Ramos (cell line): Measurements from ENCODE around the gene NBPF20.
"Not testable (repeated sequence)": the region's sequence is repeated elsewhere in the genome, so short reads cannot be mapped to it uniquely, and the experiment has no call there.

Experiments used
- in situ Hi-C: fragments of 300-500 bp; cut with MboI; formaldehyde crosslinking; loops from one replicate; pipeline ENCODE4 v1.14.3; 2022; ENCODE audit warnings: low sequenced_read_pairs; ENCODE audit not compliant: unreplicated experiment

The NBPF20 gene

DNA sequence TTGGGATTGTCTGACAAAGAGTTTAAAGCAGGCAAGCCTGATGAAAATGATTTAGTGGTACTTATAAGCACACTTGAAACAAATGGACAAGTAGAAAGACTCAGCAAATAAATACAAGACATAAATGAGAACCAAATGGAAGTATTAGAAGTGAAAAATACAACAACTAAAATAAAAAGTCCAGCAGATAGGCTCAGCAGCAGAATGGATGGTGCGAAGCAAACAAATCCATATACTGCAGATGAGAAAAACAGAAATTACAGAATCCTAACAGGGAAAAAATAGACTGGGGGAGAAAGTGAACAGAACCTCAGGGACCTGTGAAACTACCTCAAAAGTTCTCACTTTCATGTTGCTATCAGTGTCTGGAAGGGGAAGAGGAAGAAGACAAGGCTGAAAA is 3.9 kb upstream of the NBPF20 start:
- in situ Hi-C loops = not testable (repeated sequence)

DNA sequence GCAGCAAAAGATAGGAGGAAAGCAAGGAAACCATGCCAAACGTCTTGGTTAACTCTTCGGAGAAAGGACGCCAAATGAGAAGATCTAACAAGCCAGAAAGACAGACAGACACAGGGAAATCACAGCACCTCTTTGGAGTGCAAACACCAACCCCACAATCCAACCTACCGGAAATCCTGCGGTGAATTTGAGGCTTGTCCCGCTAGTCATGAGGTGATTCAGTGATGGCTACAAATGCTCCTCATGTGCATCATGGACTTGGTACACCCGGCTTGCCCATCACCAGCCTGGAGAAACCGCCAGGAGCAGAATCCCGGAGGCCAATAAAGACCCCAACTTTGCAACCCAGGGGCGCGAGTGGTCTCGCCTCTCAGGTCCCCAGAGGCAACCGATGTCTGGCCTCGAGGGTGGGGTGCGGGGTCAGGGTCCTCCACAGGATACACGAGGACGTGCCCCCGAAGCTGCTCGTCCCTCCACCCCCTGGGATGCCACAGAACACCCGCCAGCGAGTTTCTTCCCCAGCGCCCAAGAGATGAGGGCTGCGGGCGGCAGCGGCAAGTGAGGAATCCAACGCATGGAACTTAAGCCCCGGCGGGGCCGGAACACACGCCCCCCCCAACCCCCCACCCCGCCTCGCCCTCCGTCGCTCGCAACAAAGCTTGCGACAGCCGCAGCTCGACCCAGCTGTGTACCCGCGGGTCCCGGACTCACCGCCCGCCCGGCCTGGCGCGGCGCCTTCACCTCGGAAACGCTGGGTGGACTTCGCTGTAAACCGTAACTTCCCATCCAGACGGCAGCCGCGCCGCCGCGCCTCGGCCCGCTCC is 579 bp downstream of the NBPF20 start:
- in situ Hi-C loops = not testable (repeated sequence)

DNA sequence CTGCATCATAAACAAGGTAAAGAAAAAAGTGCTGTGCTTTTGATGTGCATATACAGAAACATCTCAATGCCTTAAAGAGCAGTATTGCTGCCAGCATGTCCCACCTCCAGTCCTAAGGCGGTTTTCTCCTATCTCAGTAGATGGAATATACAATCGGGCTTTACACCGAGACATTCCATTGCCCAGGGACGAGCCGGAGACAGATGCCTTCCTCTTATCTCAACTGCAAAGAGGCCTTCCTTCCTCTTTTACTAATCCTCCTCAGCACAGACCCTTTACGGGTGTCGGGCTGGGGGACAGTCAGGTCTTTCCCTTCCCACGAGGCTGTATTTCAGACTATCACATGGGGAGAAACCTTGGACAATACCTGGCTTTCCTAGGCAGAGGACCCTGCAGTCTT is 10.3 kb downstream of the NBPF20 start:
- in situ Hi-C loops = not testable (repeated sequence)

DNA sequence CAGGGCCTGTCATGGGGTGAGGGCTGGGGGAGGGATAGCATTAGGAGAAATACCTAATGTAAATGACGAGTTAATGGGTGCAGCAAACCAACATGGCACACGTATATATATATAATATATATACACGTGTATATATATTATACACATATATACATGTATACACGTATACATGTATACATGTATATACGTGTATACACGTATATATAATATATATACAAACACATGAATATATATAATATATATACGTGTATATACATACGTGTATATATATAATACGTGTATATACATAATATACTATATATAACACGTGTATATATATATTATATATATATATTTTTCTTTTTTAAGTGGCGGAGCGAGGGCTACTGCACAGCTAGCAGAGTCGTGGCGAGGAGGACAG is 18.1 kb downstream of the NBPF20 start:
- in situ Hi-C loops = not testable (repeated sequence)

DNA sequence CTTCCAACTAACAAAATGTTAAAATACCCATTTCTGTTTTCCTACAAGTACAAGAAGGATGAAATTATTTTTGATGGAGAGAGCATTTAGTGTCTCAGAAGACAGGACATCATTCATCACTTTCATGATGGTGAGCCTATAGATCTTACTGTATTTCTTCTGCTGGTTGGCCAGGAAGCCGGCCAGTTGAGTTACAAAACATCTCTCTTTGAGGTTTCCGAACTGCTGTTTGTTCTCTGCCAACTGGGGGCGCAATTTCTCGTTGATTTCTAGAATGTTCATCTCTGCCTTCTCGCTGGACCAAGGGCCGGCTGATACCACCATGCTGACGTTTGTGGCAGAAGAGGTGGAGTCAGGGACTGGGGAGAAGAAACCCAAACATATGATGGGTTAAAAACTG is 20.5 kb downstream of the NBPF20 start:
- in situ Hi-C loops = not testable (repeated sequence)

DNA sequence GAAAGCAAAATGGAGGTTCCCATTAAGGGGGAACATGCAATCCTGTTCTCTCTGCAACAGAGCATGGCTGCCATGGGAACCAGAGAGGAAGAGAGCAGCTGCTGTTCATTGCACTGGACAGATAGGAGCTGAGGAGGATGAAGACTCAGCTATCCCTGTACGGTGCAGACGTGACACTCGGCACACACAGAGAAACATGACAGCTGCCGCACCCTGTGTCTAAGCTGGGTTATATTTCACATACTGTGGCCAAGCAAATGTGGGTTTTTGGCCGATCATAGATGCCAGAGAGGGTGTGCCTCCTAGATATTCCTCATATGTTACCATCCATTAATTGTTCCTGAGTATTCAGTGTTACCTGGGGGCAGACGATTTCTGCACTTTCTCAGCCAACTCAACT is 24.7 kb downstream of the NBPF20 start:
- in situ Hi-C loops = not testable (repeated sequence)
